GM12872 (cell line): ENCODE measurements around the gene GSTO2.

Source experiments
- TF ChIP-seq, protein P1 (sequence below): IDR thresholded peaks from 3 replicates; pipeline ENCODE4 v1.5.1; 2011; ENCODE audit warnings: low read depth, mild to moderate bottlenecking, low read length, moderate library complexity; ENCODE audit not compliant: insufficient read depth

GSTO2 gene

DNA sequence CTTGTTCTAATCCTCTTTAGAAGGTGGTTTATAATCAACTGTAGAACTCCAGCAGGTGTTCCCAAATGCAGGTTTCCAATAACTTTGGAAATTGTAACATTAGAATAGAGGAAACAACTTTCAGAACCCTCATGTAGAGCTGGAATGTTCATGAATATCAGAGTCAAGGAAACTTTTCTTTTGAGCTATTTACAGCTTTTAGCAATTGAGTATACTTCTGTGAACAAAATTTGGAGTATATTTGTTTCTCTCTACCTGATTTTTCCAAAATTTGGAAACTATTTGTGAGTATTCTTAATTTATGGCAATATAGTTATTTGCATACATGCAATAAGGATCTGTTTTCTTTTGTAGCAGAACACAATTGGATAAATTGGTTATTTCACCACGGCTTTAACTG lies 34.0 kb upstream of the GSTO2 start:
- TF ChIP-seq, protein P1, sequence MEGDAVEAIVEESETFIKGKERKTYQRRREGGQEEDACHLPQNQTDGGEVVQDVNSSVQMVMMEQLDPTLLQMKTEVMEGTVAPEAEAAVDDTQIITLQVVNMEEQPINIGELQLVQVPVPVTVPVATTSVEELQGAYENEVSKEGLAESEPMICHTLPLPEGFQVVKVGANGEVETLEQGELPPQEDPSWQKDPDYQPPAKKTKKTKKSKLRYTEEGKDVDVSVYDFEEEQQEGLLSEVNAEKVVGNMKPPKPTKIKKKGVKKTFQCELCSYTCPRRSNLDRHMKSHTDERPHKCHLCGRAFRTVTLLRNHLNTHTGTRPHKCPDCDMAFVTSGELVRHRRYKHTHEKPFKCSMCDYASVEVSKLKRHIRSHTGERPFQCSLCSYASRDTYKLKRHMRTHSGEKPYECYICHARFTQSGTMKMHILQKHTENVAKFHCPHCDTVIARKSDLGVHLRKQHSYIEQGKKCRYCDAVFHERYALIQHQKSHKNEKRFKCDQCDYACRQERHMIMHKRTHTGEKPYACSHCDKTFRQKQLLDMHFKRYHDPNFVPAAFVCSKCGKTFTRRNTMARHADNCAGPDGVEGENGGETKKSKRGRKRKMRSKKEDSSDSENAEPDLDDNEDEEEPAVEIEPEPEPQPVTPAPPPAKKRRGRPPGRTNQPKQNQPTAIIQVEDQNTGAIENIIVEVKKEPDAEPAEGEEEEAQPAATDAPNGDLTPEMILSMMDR, result no peak

DNA sequence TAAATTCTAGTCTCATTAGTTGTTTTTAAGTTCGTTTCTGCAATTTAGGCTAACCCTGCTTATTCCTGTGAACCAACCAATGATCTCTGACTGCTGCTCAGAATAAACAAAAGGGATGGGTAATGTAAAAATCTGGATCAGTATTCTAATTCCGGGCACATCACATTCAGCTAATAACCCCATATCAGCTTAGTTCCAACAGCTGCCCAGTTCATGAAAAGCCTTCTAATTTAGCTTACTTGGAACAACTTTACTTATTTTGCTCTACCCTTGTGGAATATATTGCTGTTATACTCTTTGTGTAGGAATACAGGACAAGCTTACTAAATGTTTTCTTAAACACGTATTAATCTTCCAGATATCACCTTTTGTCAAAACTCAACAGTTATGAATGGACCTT lies 33.2 kb upstream of the GSTO2 start:
- TF ChIP-seq, protein P1, result no peak

DNA sequence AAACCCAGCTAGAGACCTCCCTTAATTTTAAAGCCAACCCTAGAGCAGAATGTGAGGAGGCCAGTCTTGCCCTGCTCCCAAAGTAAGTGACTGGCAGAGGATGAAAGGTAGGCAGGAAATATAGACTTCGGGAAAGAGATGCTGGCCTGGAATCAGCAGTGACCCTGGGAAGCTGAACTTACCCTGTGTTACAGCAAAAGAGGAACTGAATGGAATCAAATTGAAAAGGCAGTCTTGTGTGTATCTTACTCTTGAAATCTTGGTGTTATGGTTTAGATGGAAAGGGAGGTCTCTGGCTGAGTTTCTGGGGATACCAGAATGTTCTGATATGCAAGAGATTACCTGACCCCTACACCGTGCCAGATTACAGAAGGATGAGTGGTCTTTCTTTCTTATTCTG lies 28.9 kb upstream of the GSTO2 start:
- TF ChIP-seq, protein P1, result no peak

DNA sequence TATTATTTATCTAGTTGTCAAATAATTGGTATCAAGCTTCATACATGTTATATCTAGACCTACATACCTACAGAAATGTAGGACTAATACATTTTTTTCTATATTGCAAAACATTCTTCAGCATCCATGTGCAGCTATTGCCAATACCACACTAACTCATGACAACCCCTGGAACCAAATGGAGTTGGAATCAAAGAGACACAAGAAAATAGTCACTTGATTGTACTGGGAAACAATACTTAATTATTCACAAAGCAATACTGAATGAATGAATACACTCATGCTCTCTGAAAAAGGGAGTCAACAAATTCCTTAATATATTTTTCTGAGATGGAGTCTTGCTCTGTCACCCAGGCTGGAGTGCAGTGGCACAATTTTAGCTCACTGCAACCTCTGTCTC lies 26.4 kb upstream of the GSTO2 start:
- TF ChIP-seq, protein P1, result no peak

DNA sequence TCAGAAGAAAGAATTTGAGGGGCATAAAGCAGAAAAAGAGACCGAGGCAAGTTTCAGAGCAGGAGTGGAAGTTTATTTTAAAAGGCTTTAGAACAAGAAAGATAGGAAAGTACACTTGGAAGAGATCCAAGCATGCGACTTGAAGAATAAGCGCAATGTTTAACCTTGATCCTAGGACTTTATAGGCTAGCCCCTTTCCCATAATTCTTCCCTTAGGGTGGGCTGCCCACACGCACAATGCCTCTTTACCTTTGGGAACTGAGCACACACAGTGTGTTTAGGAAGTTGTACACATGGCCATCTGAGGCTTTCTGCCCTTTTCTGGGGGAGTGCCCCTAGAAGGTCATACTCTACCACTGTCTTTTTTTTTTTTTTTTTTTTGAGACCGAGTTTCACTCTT lies 25.5 kb upstream of the GSTO2 start:
- TF ChIP-seq, protein P1, result no peak

DNA sequence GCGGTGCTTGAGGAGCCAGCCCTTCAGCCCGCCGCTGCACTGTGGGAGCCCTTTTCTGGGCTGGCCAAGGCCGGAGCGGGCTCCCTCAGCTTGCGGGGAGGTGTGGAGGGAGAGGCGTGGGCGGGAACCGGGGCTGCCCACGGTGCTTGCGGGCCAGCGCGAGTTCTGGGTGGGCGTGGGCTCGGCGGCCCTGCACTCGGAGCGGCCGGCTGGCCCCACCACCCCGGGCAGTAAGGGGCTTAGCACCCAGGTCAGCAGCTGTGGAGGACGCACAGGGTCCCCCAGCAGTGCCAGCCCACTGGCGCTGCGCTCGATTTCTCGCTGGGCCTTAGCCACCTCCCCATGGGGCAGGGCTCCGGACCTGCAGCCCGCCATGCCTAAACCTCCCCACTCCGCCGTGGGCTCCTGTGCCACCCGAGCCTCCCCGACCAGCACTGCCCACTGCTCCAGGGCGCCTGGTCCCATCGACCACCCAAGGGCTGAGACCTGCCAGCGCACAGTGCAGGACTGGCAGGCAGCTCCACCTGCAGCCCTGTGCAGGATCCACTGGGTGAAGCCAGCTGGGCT lies 23.8 kb upstream of the GSTO2 start:
- TF ChIP-seq, protein P1, result no peak

DNA sequence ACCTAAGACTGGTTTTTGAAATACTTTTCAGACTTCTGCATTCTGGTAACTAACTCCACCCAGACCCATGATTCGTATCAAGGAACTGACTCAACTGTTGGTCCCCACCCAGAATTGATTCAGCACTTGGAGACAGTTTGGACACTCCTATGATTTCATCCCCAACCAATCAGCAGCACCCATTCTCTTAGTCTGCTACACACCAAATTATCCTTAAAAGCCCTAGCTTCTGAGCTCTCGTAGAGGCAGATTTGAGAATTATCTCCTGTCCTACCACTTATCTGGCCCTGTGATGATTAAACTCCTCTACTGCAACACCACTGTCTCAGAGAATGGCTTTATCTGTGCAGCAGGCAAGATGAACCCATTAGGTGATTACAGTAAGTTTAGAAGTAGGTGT lies 22.0 kb upstream of the GSTO2 start:
- TF ChIP-seq, protein P1, result no peak
